K562 (cell line): Measurements from ENCODE around the gene GDF2. TPM values are rescaled to one million over a fixed set of nuclear protein-coding genes. Genes with fewer than 3 reads are reported as not detected.

Experiments used
- ATAC-seq: fragments of 200-7000 bp; cut with Tn5 transposase; 3 replicates; pipeline ENCODE4 v1.9.1; 2020; ENCODE audit warnings: moderate library complexity
- BruUV-seq: library from RNA; stranded (reverse); fragments of 400-500 nt; replicated peaks from 2 replicates; lab custom pipeline; 2021; lab: Mats Ljungman, UMichigan
- CTCF ChIA-PET: fragments of 300-600 bp; formaldehyde crosslinking; extraction: SDS; loops from one replicate; lab custom pipeline; 2021; ENCODE audit warnings: low intra/inter-chr PET ratio; lab: Yijun Ruan, JAX
- POLR2A ChIA-PET: fragments of 300-600, 350-650 bp; sonication (Branson Sonifier 250); formaldehyde crosslinking; extraction: SDS; loops from one replicate; lab custom pipeline; 2021; ENCODE audit warnings: antibody characterized with exemption, inconsistent platforms; lab: Yijun Ruan, JAX
- DNase-seq, 4 experiments: peaks; one replicate each; pipeline versions ENCODE4 v3.0.0 to v3.0.0-alpha.2; 2011 to 2018; ENCODE audit warnings: low spot score in 3 of 4, mixed read lengths in 3 of 4; ENCODE audit errors: extremely low read depth in 1 of 4
- FAIRE-seq: peaks from 2 replicates; lab custom pipeline; 2011; peaks lifted over from hg19 to GRCh38; lab: Jason Lieb, UNC
- H2AFZ ChIP-seq: 2 replicates; pipeline ENCODE4 v1.6.0; 2011; ENCODE audit warnings: low read depth, low read length, control low read depth, inconsistent platforms
- H3K27ac ChIP-seq: fragments of 200-600 bp; 3 replicates; pipeline ENCODE4 v1.8.0; 2011; ENCODE audit warnings: low read depth, mild to moderate bottlenecking, control low read depth, inconsistent platforms, low read length, moderate library complexity, mixed read lengths; ENCODE audit errors: extremely low read depth
- H3K27me3 ChIP-seq, 2 experiments: fragments of 300-600 bp in 1 of 2; 2 replicates in 1 of 2; 3 replicates in 1 of 2; pipeline versions ENCODE4 v1.6.0 to v1.8.0; 2011; ENCODE audit warnings: inconsistent platforms in 2 of 2, low read length in 2 of 2, mild to moderate bottlenecking in 1 of 2, mixed read lengths in 1 of 2, moderate library complexity in 1 of 2; ENCODE audit not compliant: control insufficient read depth in 2 of 2, insufficient read depth in 2 of 2
- H3K36me3 ChIP-seq: fragments of 300-600 bp; 3 replicates; pipeline ENCODE4 v1.8.0; 2011; ENCODE audit warnings: mild to moderate bottlenecking, low read length, inconsistent platforms; ENCODE audit not compliant: control insufficient read depth, insufficient read depth
- H3K4me1 ChIP-seq, 2 experiments: fragments of 200-600 bp in 1 of 2; replicated peaks in 1 of 2; 2 replicates in 1 of 2; 3 replicates in 1 of 2; pipeline versions ENCODE4 v1.5.1 to v1.8.0; 2011; ENCODE audit warnings: inconsistent platforms in 2 of 2, low read length in 2 of 2, mild to moderate bottlenecking in 1 of 2, mixed read lengths in 1 of 2, moderate library complexity in 1 of 2; ENCODE audit not compliant: control insufficient read depth in 2 of 2, insufficient read depth in 2 of 2
- H3K4me2 ChIP-seq: 2 replicates; pipeline ENCODE4 v1.6.1; 2011; ENCODE audit warnings: low read length, control low read depth, inconsistent platforms, mixed read lengths; ENCODE audit not compliant: insufficient read depth
- H3K4me3 ChIP-seq: fragments of 200-600 bp; sonication (generic), shearing (Covaris generic); 2 replicates; pipeline ENCODE4 v1.5.1; 2016; ENCODE audit warnings: control low read depth, inconsistent platforms
- H3K79me2 ChIP-seq: fragments of 200-600 bp; 3 replicates; pipeline ENCODE4 v1.8.0; 2011; ENCODE audit warnings: low read length, inconsistent platforms; ENCODE audit not compliant: control insufficient read depth, insufficient read depth
- H3K9ac ChIP-seq, 2 experiments: 2 replicates each; pipeline versions ENCODE4 v1.6.0 to v1.6.1; 2011; ENCODE audit warnings: low read depth in 2 of 2, low read length in 2 of 2, control low read depth in 1 of 2, inconsistent platforms in 1 of 2, mild to moderate bottlenecking in 1 of 2, mixed read lengths in 1 of 2; ENCODE audit not compliant: insufficient read depth in 1 of 2
- H3K9me1 ChIP-seq: one replicate; pipeline ENCODE4 v1.6.0; 2011; ENCODE audit warnings: inconsistent platforms, mild to moderate bottlenecking, low read length, moderate library complexity; ENCODE audit not compliant: control insufficient read depth, insufficient read depth
- H3K9me3 ChIP-seq: replicated peaks from 2 replicates; pipeline ENCODE4 v1.5.1; 2011; ENCODE audit warnings: low read depth, low read length, inconsistent platforms; ENCODE audit not compliant: control insufficient read depth, insufficient read depth
- H4K20me1 ChIP-seq: replicated peaks from 2 replicates; pipeline ENCODE4 v1.6.1; 2011; ENCODE audit warnings: low read length, inconsistent platforms, mixed read lengths; ENCODE audit not compliant: control insufficient read depth, insufficient read depth
- ARNT ChIP-seq, 2 experiments: fragments of 450-650 bp; IDR thresholded peaks; 2 replicates each; pipeline ENCODE4 v1.6.1; 2016; ENCODE audit warnings: mild to moderate bottlenecking in 1 of 2
- C11orf30 ChIP-seq: fragments of 450-650 bp; IDR thresholded peaks from 2 replicates; pipeline ENCODE4 v1.6.1; 2016; ENCODE audit warnings: low read depth, mild to moderate bottlenecking
- MAFG ChIP-seq: fragments of 450-650 bp; conservative IDR thresholded peaks from 2 replicates; pipeline ENCODE4 v1.6.1; 2016; ENCODE audit warnings: missing genetic modification characterization, missing compliant biosample characterization
- MAFK ChIP-seq: IDR thresholded peaks from 2 replicates; pipeline ENCODE4 v1.6.1; 2011; ENCODE audit warnings: low read length, improper control_type of control experiment
- RFX5 ChIP-seq: IDR thresholded peaks from 2 replicates; pipeline ENCODE4 v1.6.1; 2011; ENCODE audit warnings: low read depth, mild to moderate bottlenecking, improper control_type of control experiment, low read length
- ZBTB40 ChIP-seq, 2 experiments: fragments of 450-650 bp in 1 of 2; sonication (generic) in 1 of 2; formaldehyde crosslinking in 1 of 2; IDR thresholded peaks; 2 replicates each; pipeline versions ENCODE4 v1.7.1 to v1.9.0; 2016 to 2022; ENCODE audit warnings: inconsistent platforms in 1 of 2, mild to moderate bottlenecking in 1 of 2, missing genetic modification reagents in 1 of 2
- ZNF316 ChIP-seq: fragments of 450-650 bp; IDR thresholded peaks from 2 replicates; pipeline ENCODE4 v1.6.1; 2016
- WGBS: fragments of 100-300 bp; shearing (Covaris generic); methylation state at CpG from one replicate; pipeline ENCODE4 v1.1.6; 2016; ENCODE audit warnings: low coverage, mixed read lengths; ENCODE audit not compliant: insufficient coverage; ENCODE audit errors: missing lambda C conversion rate; 5-methylcytosine and 5-hydroxymethylcytosine counted together
- in situ Hi-C: fragments of 300-500 bp; cut with MboI; formaldehyde crosslinking; loops from 4 replicates; pipeline ENCODE4 v1.15.0; 2018; ENCODE audit warnings: inconsistent platforms, mixed read lengths
- intact Hi-C: fragments of 100-400 bp; cut with micrococcal nuclease; formaldehyde crosslinking; loops from 2 replicates; pipeline ENCODE4 v1.14.2; 2022
- polyA plus RNA-seq, 8 experiments: library from polyadenylated mRNA; depleted of rRNA in 4 of 8; stranded (reverse) in 5 of 8; unstranded in 3 of 8; fragments of >200 nt; fragmentation: Nextera tagmentation in 2 of 8; fragmentation: Illumina TruSeq in 1 of 8; extraction: Ambion mirVana in 2 of 8; extraction: Trizol in 1 of 8; gene quantifications; 2 replicates each; pipeline versions ENCODE4 v1.2.1 to v1.2.3, GENCODE V29; 2011 to 2014; ENCODE audit warnings: inconsistent platforms in 1 of 8, missing spikeins in 1 of 8
- total RNA-seq, 7 experiments: library from RNA; depleted of rRNA in 6 of 7; stranded (reverse); fragments of >200 nt in 6 of 7; fragmentation: Illumina TruSeq in 2 of 7; extraction: Trizol in 2 of 7; gene quantifications; 2 replicates each; pipeline versions ENCODE4 v1.2.1 to v1.2.3, GENCODE V29; 2011 to 2021; ENCODE audit warnings: low replicate concordance in 1 of 7
- TF ChIP-seq, protein P1 (sequence below): fragments of 450-650 bp; IDR thresholded peaks from 2 replicates; pipeline ENCODE4 v1.7.1; 2018; ENCODE audit warnings: mild to moderate bottlenecking, low read depth; ENCODE audit not compliant: partially characterized antibody

Gene GDF2
- total and polyA plus RNA-seq, 9 of the 15 experiments (the other 6 are each of a cell fraction or from before 2014, with no cell fraction given): 0.08 to 0.58 (median 0.27) TPM; not detected in 2

GRCh38 chr10:47325303-47326291 is 3.3 kb downstream of the GDF2 start:
- intact Hi-C loops (no loop called here), in situ Hi-C loops (no loop called here)
- Histone ChIP-seq H3K36me3 (no peaks in the 10 kb centered on the region), H3K9me3 (no peaks in the 10 kb centered on the region), H3K79me2 (no peaks in the 10 kb centered on the region), H2AFZ (peak overlapping the region; percentile 87), H3K9me1 (no peaks in the 10 kb centered on the region), H4K20me1 (no peaks in the 10 kb centered on the region), H3K4me1 (peaks cover 40 to 41% of the 10 kb centered on the region in 2 experiments), H3K4me3 (no peak overlapping the region), H3K27me3 (no peaks in the 10 kb centered on the region), H3K27ac (no peak overlapping the region), H3K9ac (peak overlapping the region in 1 of 2 experiments; percentile 10; a peak in 2 of 4 replicates), H3K4me2 (no peak overlapping the region)
- no peak for DNase-seq
- ATAC-seq: no peak
- WGBS: 77% methylated on average over 30 of the region's 30 CpGs
- ChIA-PET CTCF (no interaction called here), POLR2A (interaction anchor here (0.6 to 1.1 kb wide), 2 partner anchors 121 to 243 kb away, joined by 3 to 5 read pairs; no protein-coding TSS in a partner anchor)
- no peak for FAIRE-seq
- BruUV-seq: no TSS peak
- peak; percentile 89 for TF ChIP-seq MAFG (tag)
- TF ChIP-seq MAFK: peak; percentile 90
- peak; percentile 97 for TF ChIP-seq ZNF316
- no peak for TF ChIP-seq RFX5
- TF ChIP-seq ARNT (IDR thresholded peaks at IDR 0.05): no peak
- TF ChIP-seq C11orf30: peak; percentile 91
- TF ChIP-seq, protein P1, sequence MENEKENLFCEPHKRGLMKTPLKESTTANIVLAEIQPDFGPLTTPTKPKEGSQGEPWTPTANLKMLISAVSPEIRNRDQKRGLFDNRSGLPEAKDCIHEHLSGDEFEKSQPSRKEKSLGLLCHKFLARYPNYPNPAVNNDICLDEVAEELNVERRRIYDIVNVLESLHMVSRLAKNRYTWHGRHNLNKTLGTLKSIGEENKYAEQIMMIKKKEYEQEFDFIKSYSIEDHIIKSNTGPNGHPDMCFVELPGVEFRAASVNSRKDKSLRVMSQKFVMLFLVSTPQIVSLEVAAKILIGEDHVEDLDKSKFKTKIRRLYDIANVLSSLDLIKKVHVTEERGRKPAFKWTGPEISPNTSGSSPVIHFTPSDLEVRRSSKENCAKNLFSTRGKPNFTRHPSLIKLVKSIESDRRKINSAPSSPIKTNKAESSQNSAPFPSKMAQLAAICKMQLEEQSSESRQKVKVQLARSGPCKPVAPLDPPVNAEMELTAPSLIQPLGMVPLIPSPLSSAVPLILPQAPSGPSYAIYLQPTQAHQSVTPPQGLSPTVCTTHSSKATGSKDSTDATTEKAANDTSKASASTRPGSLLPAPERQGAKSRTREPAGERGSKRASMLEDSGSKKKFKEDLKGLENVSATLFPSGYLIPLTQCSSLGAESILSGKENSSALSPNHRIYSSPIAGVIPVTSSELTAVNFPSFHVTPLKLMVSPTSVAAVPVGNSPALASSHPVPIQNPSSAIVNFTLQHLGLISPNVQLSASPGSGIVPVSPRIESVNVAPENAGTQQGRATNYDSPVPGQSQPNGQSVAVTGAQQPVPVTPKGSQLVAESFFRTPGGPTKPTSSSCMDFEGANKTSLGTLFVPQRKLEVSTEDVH: no peak
- TF ChIP-seq ZBTB40 (IDR thresholded peaks at IDR 0.05): no peak
- no peak for TF ChIP-seq ZBTB40 (CRISPR knock-in tag; IDR thresholded peaks at IDR 0.05)
